H9 (cell line): ENCODE measurements around the gene LTB4R2. TPM values are rescaled to one million over a fixed set of nuclear protein-coding genes. Genes with fewer than 3 reads are reported as not detected.

Source experiments
- DNase-seq: peaks from one replicate; pipeline ENCODE4 v3.0.0-alpha.2; 2017
- H2AFZ ChIP-seq: one replicate; pipeline ENCODE4 v1.6.1; 2013; ENCODE audit warnings: mild to moderate bottlenecking, low read length, control low read depth, moderate library complexity
- H2AK5ac ChIP-seq: 2 replicates; pipeline ENCODE4 v1.6.1; 2013; ENCODE audit warnings: low read length, control low read depth, mixed read lengths; ENCODE audit not compliant: insufficient read length
- H2BK120ac ChIP-seq: one replicate; pipeline ENCODE4 v1.6.1; 2013; ENCODE audit warnings: low read depth, mild to moderate bottlenecking, low read length, control low read depth, inconsistent platforms; ENCODE audit not compliant: poor library complexity, severe bottlenecking
- H2BK12ac ChIP-seq: 2 replicates; pipeline ENCODE4 v1.6.1; 2013; ENCODE audit warnings: low read length, control low read depth, mixed read lengths, low read depth; ENCODE audit not compliant: insufficient read length
- H2BK15ac ChIP-seq: 2 replicates; pipeline ENCODE4 v1.6.1; 2013; ENCODE audit warnings: low read depth, low read length, control low read depth
- H2BK20ac ChIP-seq: one replicate; pipeline ENCODE4 v1.6.1; 2013; ENCODE audit warnings: low read depth, mild to moderate bottlenecking, low read length, control low read depth, inconsistent platforms; ENCODE audit not compliant: poor library complexity, severe bottlenecking
- H2BK5ac ChIP-seq: 2 replicates; pipeline ENCODE4 v1.6.1; 2013; ENCODE audit warnings: low read length, control low read depth, mixed read lengths; ENCODE audit not compliant: insufficient read length
- H3K14ac ChIP-seq: 2 replicates; pipeline ENCODE4 v1.6.1; 2013; ENCODE audit warnings: low read length, control low read depth; ENCODE audit not compliant: insufficient read depth
- H3K18ac ChIP-seq: 2 replicates; pipeline ENCODE4 v1.6.1; 2013; ENCODE audit warnings: low read depth, mild to moderate bottlenecking, mixed read lengths, low read length, control low read depth; ENCODE audit not compliant: insufficient read length
- H3K23ac ChIP-seq: 2 replicates; pipeline ENCODE4 v1.6.1; 2013; ENCODE audit warnings: low read length, control low read depth, mixed read lengths, low read depth; ENCODE audit not compliant: insufficient read length
- H3K23me2 ChIP-seq: 2 replicates; pipeline ENCODE4 v1.6.1; 2013; ENCODE audit warnings: low read depth, mild to moderate bottlenecking, mixed read lengths, low read length, control low read depth; ENCODE audit not compliant: insufficient read length, poor library complexity, severe bottlenecking
- H3K27ac ChIP-seq: 2 replicates; pipeline ENCODE4 v1.5.1; 2013; ENCODE audit warnings: low read length, control low read depth, mixed read lengths, low read depth; ENCODE audit not compliant: insufficient read length
- H3K27me3 ChIP-seq: 2 replicates; pipeline ENCODE4 v1.6.1; 2013; ENCODE audit warnings: low read length, control low read depth, inconsistent platforms; ENCODE audit not compliant: insufficient read depth
- H3K4ac ChIP-seq: 2 replicates; pipeline ENCODE4 v1.6.1; 2013; ENCODE audit warnings: low read depth, mild to moderate bottlenecking, control low read depth, inconsistent platforms, low read length, moderate library complexity
- H3K4me1 ChIP-seq: 2 replicates; pipeline ENCODE4 v1.6.1; 2013; ENCODE audit warnings: low read length, control low read depth, inconsistent platforms; ENCODE audit not compliant: insufficient read depth
- H3K4me2 ChIP-seq: 2 replicates; pipeline ENCODE4 v1.6.1; 2013; ENCODE audit warnings: low read length, control low read depth, mixed read lengths; ENCODE audit not compliant: insufficient read length, insufficient read depth
- H3K56ac ChIP-seq: 2 replicates; pipeline ENCODE4 v1.6.1; 2013; ENCODE audit warnings: low read depth, mild to moderate bottlenecking, mixed read lengths, low read length, control low read depth; ENCODE audit not compliant: insufficient read length
- H3K79me1 ChIP-seq: 2 replicates; pipeline ENCODE4 v1.6.1; 2013; ENCODE audit warnings: low read depth, mild to moderate bottlenecking, moderate library complexity, low read length, control low read depth, inconsistent platforms; ENCODE audit not compliant: insufficient read depth, poor library complexity, severe bottlenecking
- H3K79me2 ChIP-seq: 2 replicates; pipeline ENCODE4 v1.6.1; 2013; ENCODE audit warnings: low read length, control low read depth, inconsistent platforms; ENCODE audit not compliant: insufficient read depth
- H3K9ac ChIP-seq: 2 replicates; pipeline ENCODE4 v1.6.1; 2013; ENCODE audit warnings: low read length, control low read depth, mixed read lengths; ENCODE audit not compliant: insufficient read length; ENCODE audit errors: extremely low read depth
- H3K9me3 ChIP-seq: one replicate; pipeline ENCODE4 v1.6.1; 2013; ENCODE audit warnings: low read depth, low read length, inconsistent platforms; ENCODE audit not compliant: control insufficient read depth
- H3T11ph ChIP-seq: one replicate; pipeline ENCODE4 v1.6.1; 2013; ENCODE audit warnings: mild to moderate bottlenecking, low read length, control low read depth, inconsistent platforms
- H4K20me1 ChIP-seq: one replicate; pipeline ENCODE4 v1.6.1; 2013; ENCODE audit not compliant: control insufficient read depth, insufficient read length, insufficient read depth
- H4K5ac ChIP-seq: 2 replicates; pipeline ENCODE4 v1.6.1; 2013; ENCODE audit warnings: low read depth, mild to moderate bottlenecking, mixed read lengths, low read length, control low read depth; ENCODE audit not compliant: insufficient read length
- H4K8ac ChIP-seq: replicated peaks from 2 replicates; pipeline ENCODE4 v1.6.1; 2013; ENCODE audit warnings: low read length, control low read depth, mixed read lengths, low read depth; ENCODE audit not compliant: insufficient read length
- H4K91ac ChIP-seq: 2 replicates; pipeline ENCODE4 v1.6.1; 2013; ENCODE audit warnings: low read depth, mild to moderate bottlenecking, moderate library complexity, mixed read lengths, low read length, control low read depth; ENCODE audit not compliant: insufficient read length
- H3K27ac Mint-ChIP-seq, 3 experiments: 2 replicates in 2 of 3; 3 replicates in 1 of 3; pipeline ENCODE4 v1.8.0; 2020 to 2021; ENCODE audit warnings: mixed read lengths in 3 of 3, mild to moderate bottlenecking in 1 of 3, moderate library complexity in 1 of 3
- H3K27me3 Mint-ChIP-seq: 2 replicates; pipeline ENCODE4 v1.8.0; 2021; ENCODE audit warnings: low read depth, mild to moderate bottlenecking, moderate library complexity, mixed read lengths
- H3K36me3 Mint-ChIP-seq, 3 experiments: 2 replicates in 2 of 3; 3 replicates in 1 of 3; pipeline ENCODE4 v1.8.0; 2020 to 2021; ENCODE audit warnings: low read depth in 3 of 3, mixed read lengths in 3 of 3; ENCODE audit not compliant: insufficient read depth in 1 of 3
- H3K4me1 Mint-ChIP-seq, 2 experiments: 2 replicates each; pipeline ENCODE4 v1.8.0; 2020; ENCODE audit warnings: mixed read lengths in 2 of 2
- H3K4me3 Mint-ChIP-seq, 2 experiments: 2 replicates in 1 of 2; 3 replicates in 1 of 2; pipeline ENCODE4 v1.8.0; 2020 to 2021; ENCODE audit warnings: mild to moderate bottlenecking in 2 of 2, mixed read lengths in 2 of 2, moderate library complexity in 1 of 2
- H3K9me3 Mint-ChIP-seq, 2 experiments: 2 replicates in 1 of 2; 3 replicates in 1 of 2; pipeline ENCODE4 v1.8.0; 2020; ENCODE audit warnings: mild to moderate bottlenecking in 2 of 2, mixed read lengths in 2 of 2, moderate library complexity in 1 of 2
- CTCF ChIP-seq: fragments of 200-600 bp; sonication (generic); conservative IDR thresholded peaks from 3 replicates; pipeline ENCODE4 v1.8.0; 2021; ENCODE audit warnings: antibody characterized with exemption, mild to moderate bottlenecking
- WGBS: extraction: QIAGEN DNeasy Blood & Tissue Kit; methylation state at CpG from one replicate; pipeline ENCODE4 v1.1.7; 2013; ENCODE audit warnings: missing lambda C conversion rate, low lambda C conversion rate, mixed read lengths; ENCODE audit not compliant: insufficient read length; ENCODE audit errors: extremely low coverage; 5-methylcytosine and 5-hydroxymethylcytosine counted together
- total RNA-seq: library from RNA; stranded (reverse); gene quantifications from 2 replicates; pipeline ENCODE4 v1.2.1, GENCODE V29; 2021

The LTB4R2 gene
- total RNA-seq, 1 experiment from 2014 or later: 13.4 TPM

GRCh38 chr14:24292118-24292807 is 17.7 kb upstream of the LTB4R2 start:
- Histone ChIP-seq H3K79me1 (no peaks in the 10 kb centered on the region), H4K5ac (no peak overlapping the region), H3K23ac (no peak overlapping the region), H2AFZ (no peak overlapping the region), H3K56ac (no peak overlapping the region), H3K9ac (no peak overlapping the region), H4K91ac (no peak overlapping the region), H3K23me2 (no peaks in the 10 kb centered on the region), H2BK120ac (no peak overlapping the region), H2AK5ac (no peak overlapping the region), H3K14ac (no peak overlapping the region), H3T11ph (no peak overlapping the region), H3K27me3 (no peaks in the 10 kb centered on the region), H3K4ac (no peak overlapping the region), H3K79me2 (no peaks in the 10 kb centered on the region), H3K27ac (no peak overlapping the region), H3K9me3 (no peaks in the 10 kb centered on the region), H3K4me1 (no peaks in the 10 kb centered on the region), H2BK12ac (no peak overlapping the region), H4K8ac (no peak overlapping the region), H3K18ac (no peak overlapping the region), H3K4me2 (no peak overlapping the region), H2BK15ac (no peak overlapping the region), H2BK5ac (no peak overlapping the region), H2BK20ac (no peak overlapping the region), H4K20me1 (no peaks in the 10 kb centered on the region)
- Mint-ChIP-seq H3K9me3 (no peaks in the 10 kb centered on the region), H3K4me3 (no peak overlapping the region; a peak in 1 of 5 replicates), H3K4me1 (peaks cover under 1 to 5% of the 10 kb centered on the region in 2 experiments), H3K27ac (no peak overlapping the region), H3K36me3 (peaks cover 7 to 48% (median 17%) of the 10 kb centered on the region in 3 experiments; a peak in 6 of 7 replicates), H3K27me3 (no peaks in the 10 kb centered on the region)
- no peak for DNase-seq
- WGBS: no CpG with 5 or more reads among the region's 11 CpGs
- no peak for TF ChIP-seq CTCF
